Measurements from ENCODE around the gene WDR91. TPM values are rescaled to one million over a fixed set of nuclear protein-coding genes. Genes with fewer than 3 reads are reported as not detected.
A peak's percentile ranks its signal among the peaks of the same experiment; 100 is the strongest.

The WDR91 gene
- total and polyA plus RNA-seq, 2 donors (not counting 3 experiments of a cell fraction or from before 2014, with no cell fraction given), result 6.7 to 7.0 TPM

- Histone ChIP-seq H3K9ac (replicated peaks; ENCODE audit: extremely low read depth, insufficient read depth, low read length) (peak overlapping the region; percentile 74), H3K4me3 (replicated peaks in 1 of 3; ENCODE audit: insufficient read depth in 1 of 3, low read depth in 1 of 3, low read length in 3 of 3) (peak overlapping the region; percentile 47 to 75 (median 66)), H3K36me3 (ENCODE audit: control insufficient read depth in 2 of 2, extremely low read depth in 1 of 2, insufficient read depth in 2 of 2, low read length in 2 of 2) (peaks cover 4% of the 10 kb centered on the region in 2 experiments), H3K4me2 (ENCODE audit: insufficient read depth, low read length) (peak overlapping the region; percentile 93), H3K9me3 (replicated peaks; ENCODE audit: control insufficient read depth, insufficient read depth, low read length) (no peaks in the 10 kb centered on the region), H4K20me1 (replicated peaks; ENCODE audit: control insufficient read depth, extremely low read depth, insufficient read depth, low read length) (no peaks in the 10 kb centered on the region), H2AFZ (ENCODE audit: low read depth, low read length) (no peak overlapping the region), H3K4me1 (ENCODE audit: control insufficient read depth, extremely low read depth, insufficient read depth, low read length) (peaks cover 23% of the 10 kb centered on the region), H3K9me1 (replicated peaks; ENCODE audit: control insufficient read depth, extremely low read depth, insufficient read depth, low read length) (no peaks in the 10 kb centered on the region), H3K27me3 (ENCODE audit: control insufficient read depth in 2 of 2, insufficient read depth in 2 of 2, low read length in 2 of 2) (no peaks in the 10 kb centered on the region), H3K27ac (ENCODE audit: insufficient read depth, low read depth, low read length) (peak overlapping the region; percentile 63), H3K79me2 (ENCODE audit: control insufficient read depth, insufficient read depth, low read length) (peaks cover 3% of the 10 kb centered on the region)
- ChIA-PET CTCF (interaction anchor here (0.7 to 3.8 kb wide), 12 partner anchors 9 to 539 kb away, joined by 3 to 45 read pairs (median 5); partner anchors contain the start of genes AGBL3, TMEM140 and WDR91), POLR2A (interaction anchor here (0.8 to 1.5 kb wide), 2 partner anchors 9 to 22 kb away, joined by 3 read pairs; partner anchors contain the start of gene TMEM140)
- TF ChIP-seq GATA2 (IDR thresholded peaks at IDR 0.05; ENCODE audit: insufficient read depth, insufficient read length, low read depth, low read length) (no peak), MAX (IDR thresholded peaks at IDR 0.05; ENCODE audit: insufficient read depth, insufficient read length) (no peak), POLR2AphosphoS5 (IDR thresholded peaks at IDR 0.05; ENCODE audit: insufficient read depth, low read depth, low read length) (no peak), MYC (IDR thresholded peaks at IDR 0.05; ENCODE audit: low read depth, low read length) (no peak), POLR2A (IDR thresholded peaks at IDR 0.05; ENCODE audit: low read depth, low read length) (no peak), CTCF (IDR thresholded peaks at IDR 0.05; ENCODE audit: extremely low read depth in 1 of 2, insufficient read depth in 1 of 2, low read depth in 1 of 2, low read length in 2 of 2) (peak; percentile 30 to 46), EZH2 (IDR thresholded peaks at IDR 0.05; ENCODE audit: borderline replicate concordance, low read depth, low read length, severe bottlenecking) (no peak), FOS (IDR thresholded peaks at IDR 0.05; ENCODE audit: borderline replicate concordance, insufficient read depth, low read length) (peak; percentile 16), JUN (IDR thresholded peaks at IDR 0.05; ENCODE audit: borderline replicate concordance, insufficient read depth, insufficient read length, low read depth) (no peak)
- dilution Hi-C loops (cut with MboI; ENCODE audit: extremely low pct_ligation_motif_present, low sequenced_read_pairs) (no loop called here), intact Hi-C loops (cut with micrococcal nuclease) (loop anchor here (10.0 kb wide), 1 partner anchor 475 kb away; no protein-coding TSS in a partner anchor)
- peak; percentile 26 for DNase-seq (ENCODE audit: low read depth, low spot score)
- TSS peak; percentile 38 for BruUV-seq (replicated peaks)
- peak; percentile 73 for FAIRE-seq
These were observed 42.0 kb downstream of the WDR91 start for GRCh38 chr7:135169141-135169963.

Measured in endothelial cell of umbilical vein (primary cell).